DND-41 (cell line): Measurements from ENCODE around the gene CDK5R1.

Experiments used
- ATAC-seq: fragments of 200-7000 bp; cut with Tn5 transposase; 3 replicates; pipeline ENCODE4 v1.9.1; 2021; ENCODE audit warnings: low read depth; ENCODE audit not compliant: insufficient read depth
- DNase-seq: peaks from one replicate; pipeline ENCODE4 v3.0.0-alpha.2; 2020
- H2AFZ ChIP-seq: 2 replicates; pipeline ENCODE4 v1.6.0; 2012; ENCODE audit warnings: low read depth, low read length
- H3K27ac ChIP-seq: 2 replicates; pipeline ENCODE4 v1.5.1; 2012; ENCODE audit warnings: low read length, inconsistent platforms
- H3K27me3 ChIP-seq: fragments of 200-600 bp; sonication (generic); 2 replicates; pipeline ENCODE4 v1.6.0; 2012; ENCODE audit warnings: low read length, mild to moderate bottlenecking, inconsistent platforms; ENCODE audit not compliant: insufficient read depth, poor library complexity
- H3K36me3 ChIP-seq: 2 replicates; pipeline ENCODE4 v1.5.1; 2012; ENCODE audit warnings: low read length, inconsistent platforms; ENCODE audit not compliant: insufficient read depth
- H3K4me1 ChIP-seq: 2 replicates; pipeline ENCODE4 v1.5.1; 2012; ENCODE audit warnings: mild to moderate bottlenecking, low read length; ENCODE audit not compliant: insufficient read depth
- H3K4me2 ChIP-seq: 2 replicates; pipeline ENCODE4 v1.6.0; 2012; ENCODE audit warnings: mild to moderate bottlenecking, moderate library complexity, low read length, inconsistent platforms; ENCODE audit not compliant: insufficient read depth
- H3K4me3 ChIP-seq, 2 experiments: fragments of 200-600 bp in 1 of 2; shearing (Covaris generic) in 1 of 2; 2 replicates each; pipeline ENCODE4 v1.5.1; 2012 to 2016; ENCODE audit warnings: inconsistent platforms in 2 of 2, low read length in 2 of 2, mild to moderate bottlenecking in 2 of 2, low read depth in 1 of 2, moderate library complexity in 1 of 2
- H3K79me2 ChIP-seq: 2 replicates; pipeline ENCODE4 v1.6.0; 2012; ENCODE audit warnings: low read length, inconsistent platforms; ENCODE audit not compliant: insufficient read depth
- H3K9ac ChIP-seq: 2 replicates; pipeline ENCODE4 v1.6.0; 2012; ENCODE audit warnings: low read depth, mild to moderate bottlenecking, inconsistent platforms, low read length, moderate library complexity
- H3K9me3 ChIP-seq: 2 replicates; pipeline ENCODE4 v1.5.1; 2012; ENCODE audit warnings: low read length, moderate library complexity, mild to moderate bottlenecking, inconsistent platforms; ENCODE audit not compliant: insufficient read depth, severe bottlenecking
- H4K20me1 ChIP-seq: 2 replicates; pipeline ENCODE4 v1.6.0; 2012; ENCODE audit warnings: low read length; ENCODE audit not compliant: insufficient read depth
- EZH2 ChIP-seq: IDR thresholded peaks from 3 replicates; pipeline ENCODE4 v1.6.1; 2012; ENCODE audit warnings: borderline replicate concordance, low read depth, mild to moderate bottlenecking, moderate library complexity, low read length, inconsistent platforms; ENCODE audit not compliant: severe bottlenecking
- TF ChIP-seq, protein P1 (sequence below): IDR thresholded peaks from 2 replicates; pipeline ENCODE4 v1.5.1; 2012; ENCODE audit warnings: borderline replicate concordance, low read length, moderate library complexity, mild to moderate bottlenecking; ENCODE audit not compliant: poor library complexity, severe bottlenecking; ENCODE audit errors: extremely low read depth

CDK5R1 gene

DNA sequence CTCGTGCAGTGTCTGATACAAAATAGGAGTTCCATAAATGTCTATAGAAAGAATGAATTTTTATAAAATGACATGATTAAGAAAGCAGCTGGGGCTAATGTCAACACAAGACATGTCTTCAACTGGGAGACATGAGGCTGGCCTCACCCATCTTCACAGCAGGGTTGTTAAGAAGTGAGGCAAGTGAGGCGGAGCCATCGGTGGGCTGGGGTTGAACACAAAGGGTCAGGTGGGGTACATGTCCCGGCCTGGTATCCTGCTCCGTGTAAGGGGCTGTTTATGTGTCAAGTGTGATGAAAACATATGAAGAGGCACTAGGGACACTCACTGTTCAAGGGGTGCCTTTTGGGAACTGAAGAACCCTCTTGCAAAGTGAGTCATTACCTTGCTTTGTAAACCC is 22.1 kb downstream of the CDK5R1 start:
- Histone ChIP-seq H2AFZ (no peak overlapping the region), H3K4me3 (no peak overlapping the region), H3K4me2 (no peak overlapping the region), H3K9me3 (no peaks in the 10 kb centered on the region), H3K4me1 (peaks cover 14% of the 10 kb centered on the region), H3K36me3 (no peaks in the 10 kb centered on the region), H3K27ac (no peak overlapping the region), H3K27me3 (peaks cover 7% of the 10 kb centered on the region), H4K20me1 (no peaks in the 10 kb centered on the region), H3K9ac (no peak overlapping the region), H3K79me2 (no peaks in the 10 kb centered on the region)
- ATAC-seq (no peak), DNase-seq (no peak)
- TF ChIP-seq, protein P1, sequence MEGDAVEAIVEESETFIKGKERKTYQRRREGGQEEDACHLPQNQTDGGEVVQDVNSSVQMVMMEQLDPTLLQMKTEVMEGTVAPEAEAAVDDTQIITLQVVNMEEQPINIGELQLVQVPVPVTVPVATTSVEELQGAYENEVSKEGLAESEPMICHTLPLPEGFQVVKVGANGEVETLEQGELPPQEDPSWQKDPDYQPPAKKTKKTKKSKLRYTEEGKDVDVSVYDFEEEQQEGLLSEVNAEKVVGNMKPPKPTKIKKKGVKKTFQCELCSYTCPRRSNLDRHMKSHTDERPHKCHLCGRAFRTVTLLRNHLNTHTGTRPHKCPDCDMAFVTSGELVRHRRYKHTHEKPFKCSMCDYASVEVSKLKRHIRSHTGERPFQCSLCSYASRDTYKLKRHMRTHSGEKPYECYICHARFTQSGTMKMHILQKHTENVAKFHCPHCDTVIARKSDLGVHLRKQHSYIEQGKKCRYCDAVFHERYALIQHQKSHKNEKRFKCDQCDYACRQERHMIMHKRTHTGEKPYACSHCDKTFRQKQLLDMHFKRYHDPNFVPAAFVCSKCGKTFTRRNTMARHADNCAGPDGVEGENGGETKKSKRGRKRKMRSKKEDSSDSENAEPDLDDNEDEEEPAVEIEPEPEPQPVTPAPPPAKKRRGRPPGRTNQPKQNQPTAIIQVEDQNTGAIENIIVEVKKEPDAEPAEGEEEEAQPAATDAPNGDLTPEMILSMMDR, result no peak
- no peak for TF ChIP-seq EZH2

DNA sequence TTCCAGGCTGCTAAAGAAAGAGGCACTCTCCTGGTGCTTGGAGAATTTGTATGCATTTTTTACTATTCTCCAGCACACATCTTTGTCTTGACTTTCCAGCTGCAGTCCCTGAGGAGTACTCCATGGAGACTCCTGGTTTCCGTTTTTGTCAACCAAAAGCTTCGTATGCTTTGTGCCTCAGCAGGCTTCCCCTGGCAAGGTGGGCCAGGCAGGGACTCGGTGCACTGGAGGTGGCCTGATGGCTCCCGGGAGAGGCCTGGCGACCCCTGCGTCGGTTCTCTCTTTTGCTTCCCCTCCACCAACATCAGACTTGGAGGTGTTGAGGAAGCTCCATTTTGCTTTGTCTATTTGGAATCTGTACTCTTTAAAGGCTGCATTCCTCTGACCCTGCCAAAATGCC is 23.7 kb downstream of the CDK5R1 start:
- Histone ChIP-seq H3K4me3 (no peak overlapping the region), H3K9me3 (no peaks in the 10 kb centered on the region), H3K36me3 (no peaks in the 10 kb centered on the region), H3K27me3 (peaks cover 11% of the 10 kb centered on the region), H3K27ac (no peak overlapping the region), H3K9ac (no peak overlapping the region), H2AFZ (no peak overlapping the region), H4K20me1 (no peaks in the 10 kb centered on the region), H3K4me2 (no peak overlapping the region), H3K4me1 (no peaks in the 10 kb centered on the region), H3K79me2 (no peaks in the 10 kb centered on the region)
- TF ChIP-seq, protein P1, result no peak
- no peak for TF ChIP-seq EZH2
- no peak for DNase-seq
- no peak for ATAC-seq

DNA sequence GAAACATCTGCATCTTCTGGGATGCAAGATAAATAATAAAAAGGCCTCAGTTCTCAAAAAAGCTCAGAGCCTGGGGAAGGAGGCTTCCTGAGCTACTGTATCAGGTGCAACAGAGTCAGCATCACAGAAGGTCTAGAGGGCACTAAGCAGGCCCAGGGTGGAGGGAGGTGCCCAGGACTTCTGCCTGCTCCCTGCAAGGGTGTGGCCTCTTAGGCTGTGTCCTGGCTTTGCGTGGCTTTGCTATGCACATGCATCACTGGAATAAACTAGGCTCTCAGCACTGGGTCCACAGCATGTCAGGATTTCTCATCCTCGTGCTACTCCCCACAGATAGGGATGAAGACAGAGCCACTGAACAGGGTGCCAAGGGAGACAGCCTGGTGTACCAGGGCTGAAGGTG is 25.5 kb downstream of the CDK5R1 start:
- Histone ChIP-seq H4K20me1 (no peaks in the 10 kb centered on the region), H3K27ac (no peak overlapping the region), H3K27me3 (peaks cover 11% of the 10 kb centered on the region), H2AFZ (no peak overlapping the region), H3K4me2 (no peak overlapping the region), H3K79me2 (no peaks in the 10 kb centered on the region), H3K9me3 (no peaks in the 10 kb centered on the region), H3K36me3 (no peaks in the 10 kb centered on the region), H3K9ac (no peak overlapping the region), H3K4me3 (no peak overlapping the region), H3K4me1 (no peaks in the 10 kb centered on the region)
- ATAC-seq, result no peak
- no peak for DNase-seq
- no peak for TF ChIP-seq EZH2
- TF ChIP-seq, protein P1, result no peak

DNA sequence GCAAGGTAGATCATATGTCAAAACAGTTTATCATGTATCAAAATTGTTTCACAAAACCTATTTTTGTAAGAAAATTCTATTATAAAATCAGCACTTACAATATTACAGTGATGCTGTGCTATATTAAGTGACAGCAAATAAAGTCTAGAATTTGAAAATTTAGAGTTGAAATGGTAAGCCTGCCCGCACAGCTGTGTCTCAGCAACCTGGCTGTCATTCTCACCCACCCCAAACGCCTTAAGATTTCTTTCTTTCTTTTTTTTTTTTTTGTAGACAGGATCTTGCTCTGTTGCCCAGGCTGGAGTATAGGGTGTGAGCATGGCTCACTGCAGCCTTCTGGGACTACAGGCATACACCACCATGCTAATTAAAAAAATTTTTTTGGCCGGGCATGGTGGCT is 26.8 kb downstream of the CDK5R1 start:
- Histone ChIP-seq H4K20me1 (no peaks in the 10 kb centered on the region), H3K4me1 (no peaks in the 10 kb centered on the region), H3K27ac (no peak overlapping the region), H3K4me2 (no peak overlapping the region), H3K9ac (no peak overlapping the region), H3K4me3 (no peak overlapping the region), H3K27me3 (peaks cover 11% of the 10 kb centered on the region), H3K36me3 (no peaks in the 10 kb centered on the region), H2AFZ (no peak overlapping the region), H3K9me3 (no peaks in the 10 kb centered on the region), H3K79me2 (no peaks in the 10 kb centered on the region)
- ATAC-seq (no peak), DNase-seq (no peak)
- TF ChIP-seq, protein P1, result no peak
- TF ChIP-seq EZH2, result no peak
